Body of pancreas (tissue), 4 donors: ENCODE measurements around the gene NPPC. TPM values are rescaled to one million over a fixed set of nuclear protein-coding genes. Genes with fewer than 3 reads are reported as not detected.
A peak's percentile ranks its signal among the peaks of the same experiment; 100 is the strongest.

ENCODE experiments used
- ATAC-seq: fragments of 150-250 bp; one replicate; pipeline ENCODE4 v1.9.1; 2016
- DNase-seq, 4 donors: peaks; one replicate each; pipeline ENCODE4 v3.0.0-alpha.2; 2019
- H3K27ac ChIP-seq, 4 donors: fragments of 200-600 bp; sonication (generic); 1 replicate in 3 of 4; 2 replicates in 1 of 4; pipeline versions ENCODE4 v1.5.1 to v1.6.1; 2016 to 2019; ENCODE audit warnings: mild to moderate bottlenecking in 1 of 4, mixed read lengths in 1 of 4, moderate library complexity in 1 of 4
- H3K27me3 ChIP-seq, 2 donors: fragments of 200-600 bp; sonication (generic); one replicate each; pipeline ENCODE4 v1.6.0; 2016; ENCODE audit warnings: mild to moderate bottlenecking in 1 of 2
- H3K36me3 ChIP-seq, 2 donors: fragments of 200-600 bp; sonication (generic); replicated peaks in 1 of 2; 2 replicates each; pipeline ENCODE4 v1.5.1; 2016; ENCODE audit warnings: low read depth in 2 of 2; ENCODE audit not compliant: insufficient read depth in 1 of 2
- H3K4me1 ChIP-seq: fragments of 200-600 bp; sonication (generic); one replicate; pipeline ENCODE4 v1.6.0; 2016
- H3K4me3 ChIP-seq, 2 donors: fragments of 200-600 bp; sonication (generic); 1 replicate in 1 of 2; 2 replicates in 1 of 2; pipeline ENCODE4 v1.5.1; 2016 to 2019
- H3K9me3 ChIP-seq, 3 donors: fragments of 200-600 bp; sonication (generic); 1 replicate in 2 of 3; 2 replicates in 1 of 3; pipeline ENCODE4 v1.5.1; 2016
- POLR2A ChIP-seq, 3 donors: fragments of 450-650 bp; IDR thresholded peaks; one replicate each; pipeline ENCODE4 v1.6.1; 2016; ENCODE audit warnings: antibody characterized with exemption in 3 of 3, mild to moderate bottlenecking in 2 of 3
- WGBS, 2 donors: methylation state at CpG; one replicate each; pipeline ENCODE4 v1.1.5; 2017; 5-methylcytosine and 5-hydroxymethylcytosine counted together
- intact Hi-C: fragments of 100-400 bp; cut with DNase I; formaldehyde crosslinking; loops from one replicate; pipeline ENCODE4 v1.15.1; 2023
- total RNA-seq, 2 donors: library from RNA; depleted of rRNA; stranded (reverse); fragments of >200 nt; gene quantifications; one replicate each; pipeline ENCODE4 v1.1.0, GENCODE V29; 2016
- TF ChIP-seq, protein P1 (sequence below), 7 experiments: fragments of 450-650 bp in 4 of 7; fragments of 200-600 bp in 3 of 7; sonication (generic) in 3 of 7; IDR thresholded peaks; one replicate each; pipeline ENCODE4 v1.5.1; 2016 to 2019; ENCODE audit warnings: antibody characterized with exemption in 7 of 7

NPPC gene
- total RNA-seq, 2 donors from 2014 or later = 1.3 TPM; not detected in 1

DNA sequence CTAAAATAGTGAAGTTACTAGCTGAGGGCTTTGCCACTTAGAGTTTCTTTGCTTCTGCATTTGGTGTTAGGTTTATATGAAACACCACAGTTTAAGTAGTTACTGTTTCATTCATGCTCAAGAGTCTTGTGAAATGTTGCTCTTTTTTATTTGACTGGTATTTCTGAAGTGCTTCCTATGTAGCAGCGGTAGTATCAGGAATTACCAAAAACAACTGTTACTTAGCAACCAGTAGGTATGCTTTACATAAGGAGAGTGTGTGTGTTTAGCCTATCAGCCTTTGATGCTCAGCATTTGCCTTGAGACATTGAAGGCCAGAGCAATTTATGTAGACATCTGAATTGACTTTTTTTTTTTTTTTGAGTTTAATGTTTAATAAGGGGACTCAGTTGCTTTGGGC is 38.9 kb upstream of the NPPC start:
- intact Hi-C loops = no loop called here
- ATAC-seq = no peak
- Histone ChIP-seq H3K9me3 (no peaks in the 10 kb centered on the region), H3K27me3 (no peaks in the 10 kb centered on the region), H3K4me1 (peaks cover 27% of the 10 kb centered on the region), H3K36me3 (no peaks in the 10 kb centered on the region), H3K4me3 (no peak overlapping the region), H3K27ac (no peak overlapping the region)
- WGBS, 2 donors = 16 to 27% methylated on average over 1 of the region's 1 CpG
- no peak for DNase-seq
- no peak for TF ChIP-seq POLR2A (IDR thresholded peaks at IDR 0.05)

- Histone ChIP-seq H3K36me3 (no peaks in the 10 kb centered on the region), H3K4me3 (peak within 1 kb of the TSS; percentile 89 to 93), H3K4me1 (peaks cover 27% of the 10 kb centered on the region), H3K27me3 (no peaks in the 10 kb centered on the region), H3K9me3 (no peaks in the 10 kb centered on the region), H3K27ac (peak within 1 kb of the TSS; percentile 53 to 85 (median 78))
- DNase-seq (peak; percentile 75 to 89 (median 78)), ATAC-seq (peak; percentile 97)
- 0% methylated on average over 5 to 69 of the region's 83 CpGs for WGBS, 2 donors
- peak; percentile 41 to 73 (median 68) for TF ChIP-seq POLR2A (IDR thresholded peaks at IDR 0.05)
- TF ChIP-seq, protein P1, sequence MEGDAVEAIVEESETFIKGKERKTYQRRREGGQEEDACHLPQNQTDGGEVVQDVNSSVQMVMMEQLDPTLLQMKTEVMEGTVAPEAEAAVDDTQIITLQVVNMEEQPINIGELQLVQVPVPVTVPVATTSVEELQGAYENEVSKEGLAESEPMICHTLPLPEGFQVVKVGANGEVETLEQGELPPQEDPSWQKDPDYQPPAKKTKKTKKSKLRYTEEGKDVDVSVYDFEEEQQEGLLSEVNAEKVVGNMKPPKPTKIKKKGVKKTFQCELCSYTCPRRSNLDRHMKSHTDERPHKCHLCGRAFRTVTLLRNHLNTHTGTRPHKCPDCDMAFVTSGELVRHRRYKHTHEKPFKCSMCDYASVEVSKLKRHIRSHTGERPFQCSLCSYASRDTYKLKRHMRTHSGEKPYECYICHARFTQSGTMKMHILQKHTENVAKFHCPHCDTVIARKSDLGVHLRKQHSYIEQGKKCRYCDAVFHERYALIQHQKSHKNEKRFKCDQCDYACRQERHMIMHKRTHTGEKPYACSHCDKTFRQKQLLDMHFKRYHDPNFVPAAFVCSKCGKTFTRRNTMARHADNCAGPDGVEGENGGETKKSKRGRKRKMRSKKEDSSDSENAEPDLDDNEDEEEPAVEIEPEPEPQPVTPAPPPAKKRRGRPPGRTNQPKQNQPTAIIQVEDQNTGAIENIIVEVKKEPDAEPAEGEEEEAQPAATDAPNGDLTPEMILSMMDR (IDR thresholded peaks at IDR 0.05) = no peak
- intact Hi-C loops = no loop called here
Measured at GRCh38 chr2:231961349-231962166, 35.4 kb upstream of the NPPC start, which contains the start of gene DIS3L2. Gene DIS3L2, plus strand, starts transcription at chr2:231961713. Its CDS starts 53,215 bp downstream, at chr2:232014928.

DNA sequence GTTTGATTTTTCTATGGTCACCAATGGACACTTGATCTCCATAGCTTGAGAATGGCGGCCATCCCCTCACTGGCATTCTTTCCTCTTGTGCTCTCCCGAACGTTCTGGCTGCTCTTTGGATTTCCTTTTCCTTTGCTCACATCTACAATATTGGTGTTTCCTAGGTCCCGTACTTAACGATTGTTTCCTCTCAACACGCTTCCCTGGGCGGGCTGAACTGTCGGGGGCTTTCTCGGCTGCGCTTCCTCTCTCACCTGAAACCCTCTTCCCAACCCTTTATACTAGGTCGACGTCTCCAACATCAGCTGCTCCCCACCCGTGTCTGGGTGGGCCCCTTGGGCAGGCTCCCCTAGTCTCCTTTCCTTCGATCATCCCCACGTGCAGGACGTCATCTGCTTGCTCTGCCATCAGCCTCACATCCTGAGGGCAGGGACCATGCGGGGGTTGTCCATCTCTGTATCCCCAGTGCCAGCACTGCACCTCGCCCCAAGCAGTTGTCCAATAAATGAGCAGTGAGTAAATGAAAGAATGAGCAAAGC is 34.7 kb upstream of the NPPC start:
- Histone ChIP-seq H3K4me3 (peak overlapping the region; percentile 89 to 93), H3K4me1 (peaks cover 27% of the 10 kb centered on the region), H3K27me3 (no peaks in the 10 kb centered on the region), H3K36me3 (no peaks in the 10 kb centered on the region), H3K27ac (peak overlapping the region in 3 of 4 donors; percentile 71 to 85 (median 84)), H3K9me3 (no peaks in the 10 kb centered on the region)
- WGBS, 2 donors = 53 to 56% methylated on average over 18 of the region's 18 CpGs
- ATAC-seq = no peak
- no peak for DNase-seq
- intact Hi-C loops = no loop called here
- TF ChIP-seq, protein P1 (IDR thresholded peaks at IDR 0.05) = no peak
- no peak for TF ChIP-seq POLR2A (IDR thresholded peaks at IDR 0.05)

DNA sequence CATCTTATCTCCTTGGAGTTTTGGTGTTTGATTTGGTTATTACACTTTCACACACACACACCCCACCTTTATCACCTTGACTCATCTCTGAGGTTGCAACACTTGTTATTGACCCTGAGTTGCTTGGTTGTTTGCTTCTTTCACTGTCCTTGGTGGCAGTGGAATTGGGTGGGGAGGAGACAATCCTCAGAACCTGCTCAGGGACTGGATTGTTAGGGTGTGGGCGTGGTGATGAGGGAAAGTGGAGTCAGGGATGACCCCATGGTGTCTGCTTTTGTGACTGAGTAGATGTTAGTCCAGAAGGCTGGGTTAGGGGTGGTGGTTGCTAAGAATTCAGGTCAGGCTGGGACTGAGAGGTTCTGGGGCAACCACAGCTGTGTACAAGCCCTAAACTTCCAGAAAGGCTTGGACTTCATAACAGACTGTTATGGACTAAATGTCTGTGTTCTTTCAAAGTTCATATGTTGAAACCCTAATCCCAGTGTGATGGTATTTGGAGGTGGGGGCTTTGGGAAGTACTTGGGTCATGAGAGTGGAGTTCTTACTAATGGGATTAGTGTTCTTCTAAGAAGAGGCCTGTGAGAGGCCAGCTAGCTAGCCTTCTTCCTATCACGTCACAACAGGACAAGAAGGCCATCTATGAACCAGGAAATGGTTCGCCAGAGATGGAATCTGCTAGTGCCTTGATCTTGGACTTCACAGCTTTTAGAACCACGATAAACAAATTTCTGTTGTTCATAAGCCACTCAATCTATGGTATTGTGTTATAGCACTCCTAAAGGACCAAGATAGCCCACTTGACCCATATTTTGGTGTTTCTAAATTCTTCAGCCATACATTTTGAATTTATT is 31.9 kb upstream of the NPPC start:
- 70 to 88% methylated on average over 4 of the region's 4 CpGs for WGBS, 2 donors
- Histone ChIP-seq H3K27ac (no peak overlapping the region), H3K9me3 (no peaks in the 10 kb centered on the region), H3K4me1 (peaks cover 19% of the 10 kb centered on the region), H3K27me3 (no peaks in the 10 kb centered on the region), H3K36me3 (no peaks in the 10 kb centered on the region), H3K4me3 (no peak overlapping the region)
- DNase-seq (no peak), ATAC-seq (no peak)
- TF ChIP-seq, protein P1 (IDR thresholded peaks at IDR 0.05) = no peak
- TF ChIP-seq POLR2A (IDR thresholded peaks at IDR 0.05) = no peak
- intact Hi-C loops = no loop called here
